B cell (primary cell): Measurements from ENCODE around the gene DAO.

ENCODE experiments used
- EZH2 ChIP-seq: IDR thresholded peaks from 2 replicates; pipeline ENCODE4 v1.6.1; 2012; ENCODE audit warnings: borderline replicate concordance, low read depth, mild to moderate bottlenecking, moderate library complexity, low read length; ENCODE audit not compliant: insufficient read depth, poor library complexity, severe bottlenecking
- TF ChIP-seq, protein P1 (sequence below): fragments of 200-600 bp; IDR thresholded peaks from one replicate; pipeline ENCODE4 v1.8.0; 2022; ENCODE audit warnings: antibody characterized with exemption, mild to moderate bottlenecking

DNA sequence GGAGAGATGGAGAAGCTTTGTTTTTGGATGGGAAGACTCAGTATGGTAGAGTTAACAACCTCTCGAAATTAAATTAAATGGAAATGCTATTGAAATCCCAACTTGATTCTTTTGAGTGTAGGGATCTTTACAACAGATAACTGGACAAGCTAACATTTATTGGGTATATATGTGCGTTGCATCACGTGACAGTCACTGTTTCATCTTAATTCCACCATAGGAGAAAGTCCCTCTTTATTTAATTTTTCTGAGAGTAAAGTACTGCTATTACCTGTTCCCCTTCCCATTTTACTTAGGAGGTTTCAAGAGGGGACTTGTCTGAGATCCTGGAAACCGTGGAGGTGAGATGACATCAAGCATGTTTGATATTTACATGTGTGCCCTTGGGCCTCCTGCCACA is 11.1 kb upstream of the DAO start:
- TF ChIP-seq, protein P1, sequence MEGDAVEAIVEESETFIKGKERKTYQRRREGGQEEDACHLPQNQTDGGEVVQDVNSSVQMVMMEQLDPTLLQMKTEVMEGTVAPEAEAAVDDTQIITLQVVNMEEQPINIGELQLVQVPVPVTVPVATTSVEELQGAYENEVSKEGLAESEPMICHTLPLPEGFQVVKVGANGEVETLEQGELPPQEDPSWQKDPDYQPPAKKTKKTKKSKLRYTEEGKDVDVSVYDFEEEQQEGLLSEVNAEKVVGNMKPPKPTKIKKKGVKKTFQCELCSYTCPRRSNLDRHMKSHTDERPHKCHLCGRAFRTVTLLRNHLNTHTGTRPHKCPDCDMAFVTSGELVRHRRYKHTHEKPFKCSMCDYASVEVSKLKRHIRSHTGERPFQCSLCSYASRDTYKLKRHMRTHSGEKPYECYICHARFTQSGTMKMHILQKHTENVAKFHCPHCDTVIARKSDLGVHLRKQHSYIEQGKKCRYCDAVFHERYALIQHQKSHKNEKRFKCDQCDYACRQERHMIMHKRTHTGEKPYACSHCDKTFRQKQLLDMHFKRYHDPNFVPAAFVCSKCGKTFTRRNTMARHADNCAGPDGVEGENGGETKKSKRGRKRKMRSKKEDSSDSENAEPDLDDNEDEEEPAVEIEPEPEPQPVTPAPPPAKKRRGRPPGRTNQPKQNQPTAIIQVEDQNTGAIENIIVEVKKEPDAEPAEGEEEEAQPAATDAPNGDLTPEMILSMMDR: no peak
- no peak for TF ChIP-seq EZH2
